Upper lobe of left lung (tissue), 6 donors: Measurements from ENCODE around the gene LOX. TPM values are rescaled to one million over a fixed set of nuclear protein-coding genes. Genes with fewer than 3 reads are reported as not detected.
A peak's percentile ranks its signal among the peaks of the same experiment; 100 is the strongest.

ENCODE experiments used
- ATAC-seq, 2 donors: fragments of 200-7000 bp; cut with Tn5 transposase; one replicate each; pipeline ENCODE4 v1.9.1; 2022; ENCODE audit warnings: mild to moderate bottlenecking in 2 of 2, moderate library complexity in 2 of 2; ENCODE audit not compliant: low FRiP score in 2 of 2
- DNase-seq, 2 donors: peaks; one replicate each; pipeline ENCODE4 v3.0.0-alpha.2; 2019 to 2020
- H3K27ac ChIP-seq, 4 donors: fragments of 200-600 bp; sonication (generic); one replicate each; pipeline ENCODE4 v1.5.1; 2016 to 2019
- H3K27me3 ChIP-seq, 4 donors: fragments of 200-600 bp; sonication (generic); one replicate each; pipeline ENCODE4 v1.5.1; 2017 to 2019
- H3K36me3 ChIP-seq, 4 donors: fragments of 200-600 bp; sonication (generic); one replicate each; pipeline ENCODE4 v1.5.1; 2016 to 2019
- H3K4me1 ChIP-seq, 4 donors: fragments of 200-600 bp; sonication (generic); one replicate each; pipeline ENCODE4 v1.5.1; 2018 to 2019
- H3K4me3 ChIP-seq, 4 donors: fragments of 200-600 bp; sonication (generic); one replicate each; pipeline ENCODE4 v1.5.1; 2017 to 2019; ENCODE audit warnings: mild to moderate bottlenecking in 2 of 4, moderate library complexity in 1 of 4
- H3K9me3 ChIP-seq, 4 donors: fragments of 200-600 bp; sonication (generic); one replicate each; pipeline ENCODE4 v1.5.1; 2018 to 2019
- EP300 ChIP-seq, 4 donors: sonication (generic); formaldehyde crosslinking; IDR thresholded peaks; one replicate each; pipeline ENCODE4 v1.5.1; 2017; ENCODE audit warnings: antibody characterized with exemption in 4 of 4, control low read depth in 2 of 4
- POLR2A ChIP-seq, 4 donors: fragments of 450-650 bp; IDR thresholded peaks; one replicate each; pipeline ENCODE4 v1.5.1; 2016 to 2017; ENCODE audit warnings: antibody characterized with exemption in 4 of 4, mild to moderate bottlenecking in 2 of 4
- POLR2AphosphoS5 ChIP-seq, 2 donors: sonication (generic); formaldehyde crosslinking; IDR thresholded peaks; one replicate each; pipeline ENCODE4 v1.5.1; 2017; ENCODE audit warnings: antibody characterized with exemption in 2 of 2
- WGBS, 2 donors: methylation state at CpG; one replicate each; pipeline ENCODE4 v1.1.5; 2017 to 2018; 5-methylcytosine and 5-hydroxymethylcytosine counted together
- total RNA-seq, 6 donors: library from RNA; depleted of rRNA in 4 of 6; stranded (reverse); fragments of >200 nt in 4 of 6; gene quantifications; one replicate each; pipeline versions ENCODE4 v1.1.0 to v1.2.1, GENCODE V29; 2016 to 2021
- TF ChIP-seq, protein P1 (sequence below), 6 experiments: fragments of 450-650 bp in 4 of 6; fragments of 200-600 bp in 2 of 6; sonication (generic) in 2 of 6; IDR thresholded peaks; one replicate each; pipeline ENCODE4 v1.5.1; 2016 to 2019; ENCODE audit warnings: antibody characterized with exemption in 6 of 6
- donor health status: DM: no; HTN: no; CAD: no; lungs with moderate emphysema.
- donor health status: DM: no; HTN: yes; CAD: no; lungs with severe emphysema.

Gene LOX
- total RNA-seq, 6 donors from 2014 or later: 5.2 to 48.7 (median 23.9) TPM

DNA sequence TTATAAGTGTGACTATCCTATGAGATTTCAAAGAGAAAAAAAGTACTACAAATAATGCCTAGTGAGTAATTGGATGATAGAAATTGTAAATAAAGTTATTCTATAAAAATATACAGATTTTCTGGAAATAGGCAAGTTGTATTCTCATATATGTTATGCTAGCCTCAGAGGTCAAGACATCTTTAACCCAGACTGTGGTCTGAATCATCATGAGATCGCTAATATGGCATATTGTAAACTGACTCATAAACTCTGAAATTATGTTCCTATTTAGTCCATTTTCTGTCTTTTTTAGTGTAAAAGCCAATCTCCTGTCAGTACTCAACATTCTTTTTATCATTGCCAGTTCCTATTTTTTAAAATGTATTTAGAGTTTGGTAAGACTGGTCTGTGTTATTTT lies 14.2 kb downstream of the LOX start:
- Histone ChIP-seq H3K27me3 (no peaks in the 10 kb centered on the region), H3K4me1 (no peaks in the 10 kb centered on the region), H3K36me3 (peaks cover 0 to 4% (median 0%) of the 10 kb centered on the region in 4 donors), H3K27ac (no peak overlapping the region), H3K9me3 (no peaks in the 10 kb centered on the region), H3K4me3 (no peak overlapping the region)
- DNase-seq: no peak
- no peak for TF ChIP-seq EP300 (IDR thresholded peaks at IDR 0.05)
- TF ChIP-seq POLR2A (IDR thresholded peaks at IDR 0.05): no peak
- TF ChIP-seq, protein P1, sequence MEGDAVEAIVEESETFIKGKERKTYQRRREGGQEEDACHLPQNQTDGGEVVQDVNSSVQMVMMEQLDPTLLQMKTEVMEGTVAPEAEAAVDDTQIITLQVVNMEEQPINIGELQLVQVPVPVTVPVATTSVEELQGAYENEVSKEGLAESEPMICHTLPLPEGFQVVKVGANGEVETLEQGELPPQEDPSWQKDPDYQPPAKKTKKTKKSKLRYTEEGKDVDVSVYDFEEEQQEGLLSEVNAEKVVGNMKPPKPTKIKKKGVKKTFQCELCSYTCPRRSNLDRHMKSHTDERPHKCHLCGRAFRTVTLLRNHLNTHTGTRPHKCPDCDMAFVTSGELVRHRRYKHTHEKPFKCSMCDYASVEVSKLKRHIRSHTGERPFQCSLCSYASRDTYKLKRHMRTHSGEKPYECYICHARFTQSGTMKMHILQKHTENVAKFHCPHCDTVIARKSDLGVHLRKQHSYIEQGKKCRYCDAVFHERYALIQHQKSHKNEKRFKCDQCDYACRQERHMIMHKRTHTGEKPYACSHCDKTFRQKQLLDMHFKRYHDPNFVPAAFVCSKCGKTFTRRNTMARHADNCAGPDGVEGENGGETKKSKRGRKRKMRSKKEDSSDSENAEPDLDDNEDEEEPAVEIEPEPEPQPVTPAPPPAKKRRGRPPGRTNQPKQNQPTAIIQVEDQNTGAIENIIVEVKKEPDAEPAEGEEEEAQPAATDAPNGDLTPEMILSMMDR (IDR thresholded peaks at IDR 0.05): no peak
- no peak for TF ChIP-seq POLR2AphosphoS5 (IDR thresholded peaks at IDR 0.05)
- 79 to 92% methylated on average over 1 of the region's 1 CpG for WGBS, 2 donors
- no peak for ATAC-seq

DNA sequence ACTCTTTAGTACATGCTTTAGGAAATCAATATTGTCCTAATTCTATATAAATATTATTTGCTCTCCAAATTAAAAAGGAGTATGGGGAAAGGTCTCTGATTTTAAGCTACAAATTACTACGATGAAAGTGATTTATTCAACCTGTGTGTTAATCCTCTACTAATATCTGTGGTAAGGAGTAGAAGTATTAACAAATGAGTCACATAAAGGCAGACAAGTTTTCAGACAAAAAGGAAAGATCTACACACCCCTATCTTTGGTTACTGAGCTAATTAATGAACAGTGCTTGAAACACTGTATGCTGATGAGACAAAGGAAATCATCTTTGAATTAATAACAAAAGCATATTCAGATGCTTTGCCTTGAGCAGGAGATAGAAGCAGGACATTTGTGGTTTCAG lies 15.9 kb downstream of the LOX start:
- Histone ChIP-seq H3K4me3 (no peak overlapping the region), H3K27me3 (no peaks in the 10 kb centered on the region), H3K36me3 (peaks cover 0 to 4% (median 0%) of the 10 kb centered on the region in 4 donors), H3K27ac (no peak overlapping the region), H3K9me3 (no peaks in the 10 kb centered on the region), H3K4me1 (no peaks in the 10 kb centered on the region)
- TF ChIP-seq EP300 (IDR thresholded peaks at IDR 0.05) (no peak), POLR2AphosphoS5 (IDR thresholded peaks at IDR 0.05) (no peak)
- TF ChIP-seq, protein P1 (IDR thresholded peaks at IDR 0.05): no peak
- DNase-seq (no peak), ATAC-seq (no peak)
- 84% methylated on average over 1 of the region's 1 CpG for WGBS, 2 donors

DNA sequence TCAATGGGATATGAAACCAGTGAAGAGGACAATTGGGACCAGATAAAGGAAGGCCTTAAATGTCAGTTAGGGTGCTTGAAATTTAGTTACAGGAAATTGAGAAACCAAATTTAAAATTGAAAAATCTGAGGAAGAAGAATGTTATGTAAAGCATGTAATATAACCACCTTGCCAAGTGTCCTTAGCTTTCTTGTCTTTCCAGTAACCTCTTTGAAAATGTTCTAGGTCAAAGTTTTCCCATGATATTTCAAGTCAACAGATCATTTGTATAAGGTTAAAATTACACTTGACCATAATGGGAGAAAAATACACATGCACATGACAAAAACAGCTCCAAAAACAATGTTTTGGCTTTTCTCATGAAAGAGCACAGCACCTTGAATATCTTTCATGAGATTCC lies 21.1 kb downstream of the LOX start:
- DNase-seq: no peak
- ATAC-seq: no peak
- Histone ChIP-seq H3K36me3 (no peaks in the 10 kb centered on the region), H3K4me1 (no peaks in the 10 kb centered on the region), H3K4me3 (no peak overlapping the region), H3K27me3 (no peaks in the 10 kb centered on the region), H3K9me3 (no peaks in the 10 kb centered on the region), H3K27ac (no peak overlapping the region)
- no peak for TF ChIP-seq POLR2A (IDR thresholded peaks at IDR 0.05)
- TF ChIP-seq, protein P1 (IDR thresholded peaks at IDR 0.05): no peak
- TF ChIP-seq EP300 (IDR thresholded peaks at IDR 0.05): no peak

DNA sequence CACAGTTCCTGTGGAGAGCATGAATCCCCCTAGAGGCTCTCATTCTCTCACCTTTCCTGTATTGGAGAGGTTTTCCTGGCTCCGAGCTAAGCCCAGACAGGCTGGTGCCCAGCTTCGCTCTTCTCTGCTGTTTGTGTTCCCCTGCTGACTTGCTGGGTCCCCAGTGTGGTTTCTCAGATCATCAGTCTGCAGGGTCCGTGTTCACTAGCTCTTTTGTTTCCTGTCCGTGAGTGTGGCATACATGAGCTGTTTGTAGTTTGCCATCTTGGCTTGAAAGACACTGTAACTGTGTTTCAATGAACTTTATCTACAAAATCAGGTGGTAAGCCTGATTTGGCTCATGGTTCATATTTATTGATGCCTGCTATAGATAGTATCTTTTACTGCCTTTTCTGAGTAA lies 23.8 kb downstream of the LOX start:
- no peaks in the 10 kb centered on the region for H3K9me3 ChIP-seq
- no peak for DNase-seq
- no peaks in the 10 kb centered on the region for H3K36me3 ChIP-seq
- WGBS, 2 donors: 81 to 87% methylated on average over 4 of the region's 4 CpGs
- no peaks in the 10 kb centered on the region for H3K4me1 ChIP-seq
- ATAC-seq: no peak
- H3K4me3 ChIP-seq: no peak overlapping the region
- TF ChIP-seq, protein P1 (IDR thresholded peaks at IDR 0.05): no peak
- no peak for TF ChIP-seq POLR2A (IDR thresholded peaks at IDR 0.05)
- TF ChIP-seq POLR2AphosphoS5 (IDR thresholded peaks at IDR 0.05): no peak
- no peak for TF ChIP-seq EP300 (IDR thresholded peaks at IDR 0.05)
- H3K27me3 ChIP-seq: no peaks in the 10 kb centered on the region
- H3K27ac ChIP-seq: no peak overlapping the region

DNA sequence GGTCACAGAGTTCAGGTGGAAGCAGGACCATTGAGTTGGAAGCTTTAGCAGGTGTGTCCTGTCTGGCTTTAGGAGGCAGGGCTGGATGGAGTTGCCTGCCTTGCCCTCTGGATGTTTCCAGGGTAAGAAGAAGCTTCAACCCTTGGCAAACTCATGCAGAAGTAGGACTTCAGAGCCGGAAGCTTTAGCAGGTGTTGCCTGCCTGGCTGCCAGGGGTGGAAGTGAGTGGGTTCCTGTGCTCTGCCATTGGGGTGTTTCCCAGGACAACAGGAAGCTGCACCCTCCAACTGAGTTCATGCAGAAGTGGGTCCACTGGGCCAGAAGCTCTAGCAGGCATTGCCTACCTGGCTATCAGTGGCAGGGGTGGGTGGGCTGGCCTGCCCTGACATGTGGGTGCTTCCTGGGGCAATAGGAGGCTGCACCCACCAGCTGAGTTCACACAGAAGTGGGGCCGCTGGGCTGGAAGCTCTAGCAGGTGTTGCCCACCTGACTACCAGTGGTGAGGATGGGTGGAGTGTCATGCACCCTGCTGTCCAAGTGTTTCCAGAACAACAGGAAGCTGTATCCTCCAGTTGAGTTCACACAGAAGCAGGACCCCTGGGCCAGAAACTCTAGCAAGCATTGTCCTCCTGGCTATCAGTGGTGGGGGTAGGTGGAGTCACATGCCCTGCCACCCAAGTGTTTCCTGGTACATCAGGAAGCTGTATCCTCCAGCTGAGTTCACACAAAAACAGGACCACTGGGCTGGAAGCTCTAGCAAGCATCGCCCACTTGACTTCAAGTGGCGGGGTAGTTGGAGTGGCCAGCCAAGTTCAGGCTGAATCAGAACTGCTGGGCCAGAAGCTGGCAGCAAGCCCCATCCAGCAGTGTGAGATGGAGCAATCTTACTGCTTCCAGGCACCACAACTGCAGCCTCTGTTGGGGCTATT lies 24.6 kb downstream of the LOX start:
- no peak overlapping the region for H3K27ac ChIP-seq
- H3K4me1 ChIP-seq: no peaks in the 10 kb centered on the region
- H3K36me3 ChIP-seq: no peaks in the 10 kb centered on the region
- WGBS, 2 donors: 50 to 72% methylated on average over 1 to 4 of the region's 4 CpGs
- H3K27me3 ChIP-seq: no peaks in the 10 kb centered on the region
- H3K9me3 ChIP-seq: no peaks in the 10 kb centered on the region
- ATAC-seq (peak; percentile 29 to 68), DNase-seq (peak; percentile 19 to 61)
- TF ChIP-seq EP300 (IDR thresholded peaks at IDR 0.05) (no peak), POLR2AphosphoS5 (IDR thresholded peaks at IDR 0.05) (no peak), POLR2A (IDR thresholded peaks at IDR 0.05) (no peak)
- TF ChIP-seq, protein P1 (IDR thresholded peaks at IDR 0.05): no peak
- H3K4me3 ChIP-seq: no peak overlapping the region
